Effector CD8-positive, alpha-beta T cell (primary cell): ENCODE data around the gene TPRA1.
"Not testable (repeated sequence)": the region's sequence is repeated elsewhere in the genome, so short reads cannot be mapped to it uniquely, and the experiment has no call there.

ENCODE experiments used
- DNase-seq: peaks from one replicate; lab custom pipeline; 2025; lab: John Stamatoyannopoulos, UW

Gene TPRA1

GRCh38 chr3:127536830-127537812 is 53.4 kb downstream of the TPRA1 start:
- no peak for DNase-seq

- DNase-seq, result no peak
These were observed 54.4 kb downstream of the TPRA1 start for GRCh38 chr3:127535901-127536829.

GRCh38 chr3:127535106-127535785 is 55.3 kb downstream of the TPRA1 start:
- DNase-seq, result no peak

- no peak for DNase-seq
These were observed 56.0 kb downstream of the TPRA1 start for GRCh38 chr3:127534564-127534963.

- no peak for DNase-seq
These were observed 56.4 kb downstream of the TPRA1 start for GRCh38 chr3:127534161-127534451.

GRCh38 chr3:127532561-127533203 is 57.9 kb downstream of the TPRA1 start:
- no peak for DNase-seq

GRCh38 chr3:127531821-127532220 is 58.7 kb downstream of the TPRA1 start:
- no peak for DNase-seq

- not testable (repeated sequence) for DNase-seq
These were observed 59.7 kb downstream of the TPRA1 start for GRCh38 chr3:127530863-127531262.

- no peak for DNase-seq
These were observed 61.0 kb downstream of the TPRA1 start for GRCh38 chr3:127529346-127530188.

GRCh38 chr3:127525373-127525772 is 65.2 kb downstream of the TPRA1 start:
- no peak for DNase-seq

GRCh38 chr3:127524296-127524896 is 66.1 kb downstream of the TPRA1 start:
- DNase-seq, result no peak
